Heart left ventricle (tissue), 16 donors: Measurements from ENCODE around the gene FAM168A. TPM values are rescaled to one million over a fixed set of nuclear protein-coding genes. Genes with fewer than 3 reads are reported as not detected.

ENCODE experiments used
- ATAC-seq, 4 donors: fragments of 200-7000 bp; cut with Tn5 transposase; one replicate each; pipeline ENCODE4 v1.9.1; 2020 to 2022; ENCODE audit warnings: moderate library complexity in 4 of 4, mild to moderate bottlenecking in 3 of 4, moderate number of reproducible peaks in 1 of 4
- DNase-seq, 5 donors: peaks; one replicate each; pipeline ENCODE4 v3.0.0-alpha.2; 2020
- H3K27ac ChIP-seq, 12 donors: fragments of 200-600 bp; sonication (generic) in 4 of 12; one replicate each; pipeline versions ENCODE4 v1.5.0 to v1.8.0; 2016 to 2022; ENCODE audit warnings: mild to moderate bottlenecking in 2 of 12
- H3K27me3 ChIP-seq, 9 donors: fragments of 200-600 bp; sonication (generic) in 2 of 9; one replicate each; pipeline versions ENCODE4 v1.5.1 to v1.8.0; 2016 to 2022; ENCODE audit warnings: mild to moderate bottlenecking in 3 of 9
- H3K36me3 ChIP-seq, 9 donors: fragments of 200-600 bp; sonication (generic) in 2 of 9; one replicate each; pipeline versions ENCODE4 v1.5.0 to v1.8.0; 2018 to 2022; ENCODE audit warnings: mild to moderate bottlenecking in 2 of 9
- H3K4me1 ChIP-seq, 12 donors: fragments of 200-600 bp; sonication (generic) in 4 of 12; one replicate each; pipeline versions ENCODE4 v1.5.0 to v1.8.0; 2016 to 2022; ENCODE audit warnings: mild to moderate bottlenecking in 3 of 12
- H3K4me3 ChIP-seq, 12 donors: fragments of 200-600 bp; sonication (generic) in 4 of 12; one replicate each; pipeline versions ENCODE4 v1.5.0 to v1.8.0; 2017 to 2022; ENCODE audit warnings: mild to moderate bottlenecking in 9 of 12, moderate library complexity in 4 of 12
- H3K9me3 ChIP-seq, 12 donors: fragments of 200-600 bp; sonication (generic) in 4 of 12; one replicate each; pipeline versions ENCODE4 v1.5.0 to v1.8.0; 2016 to 2022; ENCODE audit warnings: mild to moderate bottlenecking in 1 of 12
- POLR2A ChIP-seq, 2 donors: fragments of 450-650 bp; IDR thresholded peaks; one replicate each; pipeline ENCODE4 v1.6.1; 2017; ENCODE audit warnings: antibody characterized with exemption in 2 of 2, mild to moderate bottlenecking in 2 of 2, moderate library complexity in 2 of 2
- WGBS, 4 donors: extraction: QIAGEN DNeasy Blood & Tissue Kit in 2 of 4; methylation state at CpG; one replicate each; pipeline versions ENCODE4 v1.1.5 to v1.1.7; 2013 to 2018; 5-methylcytosine and 5-hydroxymethylcytosine counted together
- intact Hi-C, 10 donors: fragments of 100-400 bp; cut with DNase I; formaldehyde crosslinking; loops; one replicate each; pipeline versions ENCODE4 v1.11.1 to v1.14.2; 2022
- long read RNA-seq, 3 donors: library from polyadenylated mRNA; unstranded; transcript quantifications; one replicate each; pipeline ENCODE4 v2.0.0, GENCODE V29; 2020 to 2021
- polyA plus RNA-seq, 2 donors: library from polyadenylated mRNA; stranded (reverse); fragments of 200-250 nt; gene quantifications; one replicate each; pipeline ENCODE4 v1.2.3, GENCODE V29; 2013
- total RNA-seq, 9 donors: library from RNA; depleted of rRNA in 2 of 9; stranded (reverse); fragments of >200 nt in 2 of 9; fragmentation: NEBNext Ultra II Directional in 3 of 9; extraction: Animal tissue kit (Norgen Biotek cat#: 25700) in 3 of 9; gene quantifications; one replicate each; pipeline versions ENCODE4 v1.1.0 to v1.2.4, GENCODE V29; 2016 to 2023
- TF ChIP-seq, protein P1 (sequence below), 12 donors: fragments of 200-600 bp; sonication (generic) in 4 of 12; IDR thresholded peaks; one replicate each; pipeline versions ENCODE4 v1.5.0 to v1.8.0; 2018 to 2022; ENCODE audit warnings: antibody characterized with exemption in 12 of 12, mild to moderate bottlenecking in 5 of 12
- donor health status: ischemic (EF 13 %, LVEDD 7.1; RV severe dilation, severe dysfunction).
- donor health status: healthy with polysubstance abuse.
- donor health status: DM: no; HTN: yes; CAD: no.
- donor health status: DM: no; HTN: no; CAD: no.
- donor health status: ischemic (EF 25% LVEDD 6.9; RV normal size, moderate dysfunction).
- donor health status: ischemic (EF 25% LVEDD 5.7; RV mildly dilated, moderate dysfunction).
- donor health status: healthy.
- donor health status: DM: yes; HTN: yes; CAD: no.
- donor health status: ischemic (EF 35%, LVEDD 5.7; RV mildly dilated, moderate dysfunction).
- donor health status: nonischemic (EF 11% LVEDD 7.7; RV severe dilation, severe dysfunction).
- donor health status: DM: yes; HTN: yes; CAD: no.
- donor health status: PGD.
- donor health status: ischemic (EF 29% LVEDD 5.4; RV normal size, mild dysfunction).
- donor health status: nonischemic (EF 23%, LVEDD 6.1; RV moderate dilation, normal function).

FAM168A gene, protein sequence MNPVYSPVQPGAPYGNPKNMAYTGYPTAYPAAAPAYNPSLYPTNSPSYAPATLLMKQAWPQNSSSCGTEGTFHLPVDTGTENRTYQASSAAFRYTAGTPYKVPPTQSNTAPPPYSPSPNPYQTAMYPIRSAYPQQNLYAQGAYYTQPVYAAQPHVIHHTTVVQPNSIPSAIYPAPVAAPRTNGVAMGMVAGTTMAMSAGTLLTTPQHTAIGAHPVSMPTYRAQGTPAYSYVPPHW
- total RNA-seq (10 to 100 TPM; 21.1 to 39.1 (median 31.2) TPM), polyA plus RNA-seq (10 to 100 TPM in 1 of 2 donors, 1 to 10 TPM in 1; 9.0 to 20.1 TPM)
- long read RNA-seq, donor 1, full-length matches to known transcripts, result 2 of 15 reads
- long read RNA-seq, donor 1, partial matches to known transcripts, result 2 of 15 reads
- long read RNA-seq, donor 1, other reads (novel, unspliced or antisense), result 11 of 15 reads
- long read RNA-seq, donor 2, partial matches to known transcripts, result 1 of 6 reads
- long read RNA-seq, donor 2, other reads (novel, unspliced or antisense), result 5 of 6 reads
- long read RNA-seq, donor 3, partial matches to known transcripts, result 0 of 17 reads
- long read RNA-seq, donor 3, other reads (novel, unspliced or antisense), result 17 of 17 reads

DNA sequence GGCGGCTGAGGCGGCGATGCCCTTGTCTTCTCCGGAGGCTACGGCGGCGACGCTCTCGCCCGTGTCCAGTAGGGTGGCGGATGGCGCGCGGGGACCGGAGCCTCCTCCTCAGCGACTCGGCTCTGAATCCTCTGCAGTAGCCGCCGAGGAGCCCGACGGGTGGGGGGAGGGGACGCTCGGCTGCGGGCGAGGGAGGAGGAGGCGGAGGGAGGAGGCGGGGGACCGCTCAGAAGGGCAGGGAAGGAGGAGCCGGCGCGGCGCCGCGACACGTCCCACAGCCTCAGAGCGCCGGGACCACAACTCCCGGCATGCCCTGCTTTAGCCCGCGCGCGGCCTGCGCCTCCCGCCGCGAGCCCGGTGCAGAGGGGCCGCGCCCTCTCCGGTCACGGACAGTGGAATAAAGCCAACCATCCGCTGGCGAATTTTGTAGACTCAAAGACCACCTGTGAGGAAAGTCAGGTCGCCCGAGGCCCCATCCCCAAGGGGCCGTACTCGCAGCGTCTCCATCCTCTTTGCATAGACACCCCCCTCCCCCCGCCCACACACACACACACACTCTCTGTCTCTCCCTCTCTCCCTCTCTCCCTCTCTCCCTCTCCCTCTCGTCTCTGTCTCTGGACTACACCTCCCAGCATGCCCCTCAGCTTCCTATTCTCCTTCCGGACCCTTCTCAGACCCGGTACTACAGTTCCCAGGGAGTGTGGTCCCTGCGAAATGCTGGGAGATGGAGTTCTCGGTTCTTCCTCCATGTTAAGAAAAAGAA is at the start of gene FAM168A:
Gene FAM168A (minus strand): TSS at position 157 of the 763 bp plus-strand sequence. CDS start 129,638 bp downstream, outside the sequence.
- DNase-seq (peak; percentile 97 to 98 (median 98)), ATAC-seq (peak; percentile 97 to 99 (median 98))
- no peaks in the 10 kb centered on the region for H3K27me3 ChIP-seq
- H3K4me1 ChIP-seq, result peaks cover 0 to 28% (median 15%) of the 10 kb centered on the region in 12 donors
- H3K4me3 ChIP-seq, result peak within 1 kb of the TSS; percentile 75 to 97 (median 90)
- no peaks in the 10 kb centered on the region for H3K9me3 ChIP-seq
- TF ChIP-seq, protein P1, sequence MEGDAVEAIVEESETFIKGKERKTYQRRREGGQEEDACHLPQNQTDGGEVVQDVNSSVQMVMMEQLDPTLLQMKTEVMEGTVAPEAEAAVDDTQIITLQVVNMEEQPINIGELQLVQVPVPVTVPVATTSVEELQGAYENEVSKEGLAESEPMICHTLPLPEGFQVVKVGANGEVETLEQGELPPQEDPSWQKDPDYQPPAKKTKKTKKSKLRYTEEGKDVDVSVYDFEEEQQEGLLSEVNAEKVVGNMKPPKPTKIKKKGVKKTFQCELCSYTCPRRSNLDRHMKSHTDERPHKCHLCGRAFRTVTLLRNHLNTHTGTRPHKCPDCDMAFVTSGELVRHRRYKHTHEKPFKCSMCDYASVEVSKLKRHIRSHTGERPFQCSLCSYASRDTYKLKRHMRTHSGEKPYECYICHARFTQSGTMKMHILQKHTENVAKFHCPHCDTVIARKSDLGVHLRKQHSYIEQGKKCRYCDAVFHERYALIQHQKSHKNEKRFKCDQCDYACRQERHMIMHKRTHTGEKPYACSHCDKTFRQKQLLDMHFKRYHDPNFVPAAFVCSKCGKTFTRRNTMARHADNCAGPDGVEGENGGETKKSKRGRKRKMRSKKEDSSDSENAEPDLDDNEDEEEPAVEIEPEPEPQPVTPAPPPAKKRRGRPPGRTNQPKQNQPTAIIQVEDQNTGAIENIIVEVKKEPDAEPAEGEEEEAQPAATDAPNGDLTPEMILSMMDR (IDR thresholded peaks at IDR 0.05), result peak in 8 of 12 donors; percentile 14 to 44 (median 25)
- peak in 1 of 2 donors; percentile 75 for TF ChIP-seq POLR2A (IDR thresholded peaks at IDR 0.05)
- intact Hi-C loops, result loop anchor here in 8 of 10 donors (2.0 to 10.0 kb wide), 9 partner anchors 113 to 291 kb away; partner anchors contain the start of gene ARHGEF17 (in 1 of the 8)
- H3K27ac ChIP-seq, result peak within 1 kb of the TSS; percentile 69 to 92 (median 86)
- no peaks in the 10 kb centered on the region for H3K36me3 ChIP-seq
- whole genome bisulfite sequencing, 4 donors, result 0 to 2% (median 1%) methylated on average over 29 to 64 of the region's 64 CpGs

DNA sequence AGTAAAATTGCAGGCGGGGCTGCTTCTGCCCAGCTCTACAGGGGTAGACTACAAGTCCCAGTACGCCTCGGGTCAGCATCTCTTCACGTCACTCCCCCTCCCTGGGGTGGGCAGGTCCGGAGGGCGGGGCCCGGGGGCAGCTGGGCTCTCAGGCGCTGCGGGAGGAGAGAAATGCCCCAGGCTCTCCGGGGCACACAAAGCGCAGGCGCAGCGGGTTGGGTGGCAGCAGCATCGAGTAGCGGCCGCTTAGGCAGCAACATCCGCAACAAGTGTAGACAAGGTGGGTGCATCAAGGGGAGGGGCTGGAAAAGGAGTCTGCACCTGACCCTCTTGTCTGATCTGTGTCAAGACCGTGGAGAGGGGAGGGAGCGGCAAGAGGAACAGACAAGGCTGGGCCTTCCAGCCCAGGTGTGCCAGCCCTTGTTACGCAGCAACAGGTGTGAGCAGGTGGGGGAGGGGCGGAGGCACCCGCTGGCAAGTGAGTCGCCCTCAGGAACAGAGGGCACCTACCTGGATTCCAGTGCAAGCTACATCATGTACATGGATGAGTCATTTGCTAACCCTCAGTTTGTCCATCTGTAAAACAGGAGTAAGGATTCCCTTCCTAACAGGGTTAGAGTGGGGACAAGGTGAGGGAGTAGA is 49.7 kb upstream of the FAM168A start:
- Histone ChIP-seq H3K9me3 (no peaks in the 10 kb centered on the region), H3K27ac (peak overlapping the region in 1 of 12 donors; percentile 15), H3K36me3 (no peaks in the 10 kb centered on the region), H3K4me3 (peak overlapping the region in 9 of 12 donors; percentile 15 to 52 (median 39)), H3K4me1 (peaks cover 0 to 24% (median 6%) of the 10 kb centered on the region in 12 donors), H3K27me3 (peaks cover 0 to 11% (median 0%) of the 10 kb centered on the region in 9 donors)
- DNase-seq, result peak; percentile 89 to 94 (median 93)
- 14 to 19% (median 15%) methylated on average over 17 to 23 of the region's 23 CpGs for WGBS, 4 donors
- ATAC-seq, result peak; percentile 96 to 99 (median 98)
- TF ChIP-seq POLR2A (IDR thresholded peaks at IDR 0.05), result no peak
- TF ChIP-seq, protein P1 (IDR thresholded peaks at IDR 0.05), result no peak
- intact Hi-C loops, result no loop called here

DNA sequence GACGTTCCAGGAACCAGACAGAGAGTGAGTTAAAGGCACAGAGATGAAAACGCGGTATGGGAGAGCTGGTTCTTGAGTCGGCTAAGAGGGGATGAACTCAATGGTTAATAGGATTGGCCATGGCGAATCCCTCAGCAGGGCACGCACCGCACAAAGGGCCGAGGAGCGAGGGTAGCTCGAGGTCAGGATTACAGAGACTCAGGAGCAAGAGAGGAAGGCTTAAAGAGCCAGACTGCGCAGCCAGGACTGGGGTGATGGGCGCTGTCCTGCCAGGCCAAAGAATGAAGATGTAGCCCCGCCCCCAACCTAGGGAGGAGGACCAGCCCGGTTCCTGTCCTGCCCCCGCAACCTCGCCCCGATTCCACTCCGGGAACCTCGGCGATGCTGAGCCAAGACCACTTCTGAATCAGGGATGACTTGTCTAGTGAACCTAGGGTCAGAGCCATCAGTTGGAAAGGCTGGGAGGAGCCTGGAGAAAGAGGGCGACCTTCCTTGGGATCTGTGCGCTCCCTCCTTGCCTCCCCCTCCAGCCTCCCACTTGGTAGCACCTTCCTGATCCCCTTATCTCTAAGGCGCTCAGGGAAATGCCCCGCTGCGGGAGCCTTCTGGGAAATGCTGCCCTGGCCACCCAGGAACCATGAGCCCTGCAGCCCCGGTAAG is 48.2 kb upstream of the FAM168A start, which contains the start of gene PLEKHB1:
Gene PLEKHB1 (plus strand): TSS at position 610 of the 660 bp plus-strand sequence. CDS start 28 bp downstream, at position 638.
- Histone ChIP-seq H3K36me3 (no peaks in the 10 kb centered on the region), H3K27ac (peak within 1 kb of the TSS in 2 of 12 donors; percentile 7 to 22), H3K4me1 (peaks cover 0 to 24% (median 6%) of the 10 kb centered on the region in 12 donors), H3K27me3 (peaks cover 0 to 11% (median 0%) of the 10 kb centered on the region in 9 donors), H3K4me3 (peak within 1 kb of the TSS in 9 of 12 donors; percentile 15 to 52 (median 39)), H3K9me3 (no peaks in the 10 kb centered on the region)
- TF ChIP-seq, protein P1 (IDR thresholded peaks at IDR 0.05), result no peak
- no peak for TF ChIP-seq POLR2A (IDR thresholded peaks at IDR 0.05)
- 46 to 59% (median 57%) methylated on average over 21 to 26 of the region's 26 CpGs for WGBS, 4 donors
- intact Hi-C loops, result no loop called here
- no peak for DNase-seq
- peak in 1 of 4 donors; percentile 17 for ATAC-seq
